ENCODE results near the gene SLC29A1.

Gene SLC29A1

GRCh38 chr6:44270526-44271405 is 47.4 kb downstream of the SLC29A1 start:
- no peak for DNase-seq

- no peak for DNase-seq
Measured at GRCh38 chr6:44271406-44271723, 48.0 kb downstream of the SLC29A1 start.

- DNase-seq, result no peak
Measured at GRCh38 chr6:44271914-44272313, 48.5 kb downstream of the SLC29A1 start.

- no peak for DNase-seq
Measured at GRCh38 chr6:44272529-44272928, 49.1 kb downstream of the SLC29A1 start.

- no peak for DNase-seq
Measured at GRCh38 chr6:44272999-44273566, 49.7 kb downstream of the SLC29A1 start.

- DNase-seq, result no peak
Measured at GRCh38 chr6:44273617-44274016, 50.2 kb downstream of the SLC29A1 start.

GRCh38 chr6:44275271-44275748 is 51.9 kb downstream of the SLC29A1 start:
- DNase-seq, result no peak

- DNase-seq, result no peak
Measured at GRCh38 chr6:44275749-44276648, 52.6 kb downstream of the SLC29A1 start.

- no peak for DNase-seq
Measured at GRCh38 chr6:44276667-44277640, 53.6 kb downstream of the SLC29A1 start.

GRCh38 chr6:44277763-44278162 is 54.4 kb downstream of the SLC29A1 start:
- no peak for DNase-seq

- DNase-seq, result no peak
Measured at GRCh38 chr6:44278315-44278714, 54.9 kb downstream of the SLC29A1 start.

GRCh38 chr6:44278774-44279697 is 55.6 kb downstream of the SLC29A1 start:
- DNase-seq, result no peak

All from DMS 273 treated with DMSO at 0.1 percent for 48 hours (cell line).